ENCODE measurements around the gene SLC7A11.

The SLC7A11 gene

DNA sequence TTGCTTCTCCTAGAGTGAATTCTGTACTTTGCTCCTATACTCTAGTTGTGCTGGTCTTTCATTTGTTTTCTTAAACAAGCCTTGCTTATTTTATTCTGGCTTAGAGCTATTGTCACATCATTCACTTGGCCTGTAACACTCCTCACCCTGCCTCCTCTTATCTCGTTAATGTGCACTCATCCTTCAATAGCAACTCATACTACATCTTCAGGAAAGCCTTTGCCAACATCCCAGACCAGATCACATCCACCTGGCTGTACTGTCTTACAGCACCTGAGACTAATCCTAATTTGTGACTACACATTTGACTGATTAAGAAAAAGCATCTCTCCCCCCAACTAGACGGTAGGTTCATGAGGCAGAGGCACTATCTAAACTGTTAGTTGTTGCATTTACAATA lies 80.8 kb downstream of the SLC7A11 start:
- TF ChIP-seq, protein P1, sequence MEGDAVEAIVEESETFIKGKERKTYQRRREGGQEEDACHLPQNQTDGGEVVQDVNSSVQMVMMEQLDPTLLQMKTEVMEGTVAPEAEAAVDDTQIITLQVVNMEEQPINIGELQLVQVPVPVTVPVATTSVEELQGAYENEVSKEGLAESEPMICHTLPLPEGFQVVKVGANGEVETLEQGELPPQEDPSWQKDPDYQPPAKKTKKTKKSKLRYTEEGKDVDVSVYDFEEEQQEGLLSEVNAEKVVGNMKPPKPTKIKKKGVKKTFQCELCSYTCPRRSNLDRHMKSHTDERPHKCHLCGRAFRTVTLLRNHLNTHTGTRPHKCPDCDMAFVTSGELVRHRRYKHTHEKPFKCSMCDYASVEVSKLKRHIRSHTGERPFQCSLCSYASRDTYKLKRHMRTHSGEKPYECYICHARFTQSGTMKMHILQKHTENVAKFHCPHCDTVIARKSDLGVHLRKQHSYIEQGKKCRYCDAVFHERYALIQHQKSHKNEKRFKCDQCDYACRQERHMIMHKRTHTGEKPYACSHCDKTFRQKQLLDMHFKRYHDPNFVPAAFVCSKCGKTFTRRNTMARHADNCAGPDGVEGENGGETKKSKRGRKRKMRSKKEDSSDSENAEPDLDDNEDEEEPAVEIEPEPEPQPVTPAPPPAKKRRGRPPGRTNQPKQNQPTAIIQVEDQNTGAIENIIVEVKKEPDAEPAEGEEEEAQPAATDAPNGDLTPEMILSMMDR (IDR thresholded peaks at IDR 0.05; ENCODE audit: insufficient read depth, low read length, missing control alignments): no peak
- POLR2A ChIA-PET: no interaction called here
- no peak overlapping the region for H3K4me3 ChIP-seq (ENCODE audit: low read depth, low read length)
- CTCF ChIA-PET: interaction anchor here (1.1 kb wide), 1 partner anchor 341 kb away, joined by 6 read pairs; no protein-coding TSS in a partner anchor
- DNase-seq (ENCODE audit: low read depth, low spot score): no peak

DNA sequence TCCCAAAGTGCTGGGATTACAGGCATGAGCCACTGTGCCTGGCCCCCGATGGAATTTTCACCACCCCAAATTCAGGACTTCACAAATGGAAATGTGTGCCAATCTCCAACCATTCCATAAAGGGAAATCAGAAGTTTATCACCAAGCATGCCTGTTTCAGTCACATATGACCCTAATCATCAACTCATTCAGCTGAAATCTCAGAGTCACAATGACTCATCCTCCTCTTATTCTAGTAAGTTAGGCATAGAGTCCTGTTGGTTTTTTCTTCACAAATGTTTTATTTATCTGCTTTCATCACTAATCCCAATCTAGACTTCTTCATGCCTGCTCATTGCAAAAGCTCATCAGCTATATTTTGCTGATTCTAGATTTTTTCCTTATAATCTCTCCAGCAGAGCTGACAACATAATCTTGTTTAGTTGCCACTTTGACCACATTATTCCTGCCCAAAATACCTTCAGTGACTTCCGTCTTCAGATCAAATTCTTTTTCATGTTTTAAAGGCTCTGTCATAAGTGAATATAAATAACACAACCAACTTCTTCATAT lies 83.3 kb downstream of the SLC7A11 start:
- ChIA-PET CTCF (interaction anchor here (0.8 to 2.1 kb wide), 5 partner anchors 16 to 522 kb away, joined by 3 to 6 read pairs (median 4); no protein-coding TSS in a partner anchor), POLR2A (no interaction called here)
- peak; percentile 29 for DNase-seq (ENCODE audit: low read depth, low spot score)
- H3K4me3 ChIP-seq (ENCODE audit: low read depth, low read length): no peak overlapping the region
- TF ChIP-seq, protein P1 (IDR thresholded peaks at IDR 0.05; ENCODE audit: insufficient read depth, low read length, missing control alignments): no peak

DNA sequence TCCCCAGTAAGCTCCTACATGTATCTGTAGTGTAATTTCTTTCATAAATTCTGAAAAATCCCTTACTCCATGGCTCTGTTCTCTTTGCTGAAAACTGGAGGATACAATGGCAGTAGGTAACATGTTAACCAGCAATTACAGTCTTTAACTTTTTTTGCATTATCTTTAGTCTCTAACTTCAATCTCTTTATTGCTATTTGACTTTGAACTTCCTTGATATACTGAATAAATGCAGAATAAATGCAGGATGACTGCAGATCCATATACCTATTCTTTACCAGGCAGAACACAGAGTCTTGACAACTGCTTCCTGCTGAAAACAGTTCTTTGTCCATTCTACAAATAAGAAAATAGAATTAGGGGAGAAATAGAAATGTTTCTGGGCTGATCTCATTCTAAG lies 101.3 kb downstream of the SLC7A11 start:
- ChIA-PET CTCF (no interaction called here), POLR2A (no interaction called here)
- DNase-seq (ENCODE audit: low read depth, low spot score): no peak
- H3K4me3 ChIP-seq (ENCODE audit: low read depth, low read length): no peak overlapping the region
- TF ChIP-seq, protein P1 (IDR thresholded peaks at IDR 0.05; ENCODE audit: insufficient read depth, low read length, missing control alignments): no peak

DNA sequence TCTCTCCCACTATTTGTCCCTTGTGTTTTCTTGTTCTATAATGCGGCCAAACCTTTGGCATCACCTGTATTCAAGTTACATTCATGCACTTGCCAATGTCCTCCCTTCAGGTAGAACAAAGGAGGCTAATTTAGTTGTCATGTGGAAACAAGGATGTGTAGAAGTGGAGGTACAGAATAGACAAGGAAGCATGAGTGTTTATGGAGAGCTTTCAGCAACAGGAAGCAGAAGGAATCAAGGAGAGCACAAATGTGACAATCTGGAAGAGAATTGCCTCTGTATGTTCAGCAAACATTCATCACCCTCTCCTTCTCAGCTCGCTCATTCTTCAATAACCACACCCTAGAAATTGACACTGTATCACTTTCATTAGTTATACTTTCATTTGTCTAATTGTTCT lies 103.4 kb downstream of the SLC7A11 start:
- CTCF ChIA-PET: no interaction called here
- H3K4me3 ChIP-seq (ENCODE audit: low read depth, low read length): no peak overlapping the region
- DNase-seq (ENCODE audit: low read depth, low spot score): no peak
- TF ChIP-seq, protein P1 (IDR thresholded peaks at IDR 0.05; ENCODE audit: insufficient read depth, low read length, missing control alignments): no peak
- POLR2A ChIA-PET: no interaction called here

DNA sequence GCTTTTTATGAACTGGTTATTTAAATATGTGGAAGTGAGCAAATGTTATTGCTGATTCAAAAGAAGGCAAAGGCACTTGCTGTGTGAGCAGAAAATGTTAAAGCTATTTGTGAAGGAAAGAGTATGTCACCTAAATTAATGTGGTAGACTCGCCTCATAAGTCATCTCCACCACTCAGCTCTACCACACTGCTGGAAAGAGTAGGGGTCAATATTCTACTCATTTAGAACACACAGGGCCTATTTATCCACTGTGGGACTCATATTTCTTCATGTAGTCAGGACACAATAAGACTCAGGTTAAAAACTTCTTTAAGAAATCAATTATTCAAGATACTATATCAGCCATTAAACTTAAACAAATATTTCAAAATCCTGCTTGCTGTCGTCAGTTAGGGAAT lies 106.5 kb downstream of the SLC7A11 start:
- TF ChIP-seq, protein P1 (IDR thresholded peaks at IDR 0.05; ENCODE audit: insufficient read depth, low read length, missing control alignments): no peak
- POLR2A ChIA-PET: no interaction called here
- DNase-seq (ENCODE audit: low read depth, low spot score): no peak
- CTCF ChIA-PET: no interaction called here
- no peak overlapping the region for H3K4me3 ChIP-seq (ENCODE audit: low read depth, low read length)

DNA sequence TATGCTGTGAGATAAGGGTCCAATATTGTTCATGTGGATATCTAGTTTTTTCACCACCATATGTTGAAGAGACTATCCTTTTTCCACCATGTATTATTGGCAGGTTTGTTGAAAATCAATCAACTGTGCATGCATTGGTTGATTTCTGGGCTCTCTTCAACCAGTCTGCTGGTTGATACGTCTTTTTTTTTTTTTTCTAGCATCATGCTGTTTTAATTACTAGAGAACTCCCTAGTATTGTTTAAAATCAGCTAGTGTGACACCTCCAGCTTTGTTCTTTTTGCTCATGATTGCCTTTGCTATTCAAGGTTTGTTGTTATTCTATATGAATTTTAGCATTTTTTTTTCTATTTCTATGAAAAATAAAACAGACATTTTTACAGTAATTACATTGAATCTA lies 123.9 kb downstream of the SLC7A11 start:
- POLR2A ChIA-PET: no interaction called here

More for the DNA sequence above, 123.9 kb downstream of the SLC7A11 start:
- no peak for DNase-seq (ENCODE audit: low read depth, low spot score)
- H3K4me3 ChIP-seq (ENCODE audit: low read depth, low read length): no peak overlapping the region
- CTCF ChIA-PET: interaction anchor here (1.1 kb wide), 1 partner anchor 82 kb away, joined by 3 read pairs; no protein-coding TSS in a partner anchor
- TF ChIP-seq, protein P1 (IDR thresholded peaks at IDR 0.05; ENCODE audit: insufficient read depth, low read length, missing control alignments): no peak

Measured in AG04449 (cell line).